K562 (cell line): ENCODE data around the gene TBC1D7. TPM values are rescaled to one million over a fixed set of nuclear protein-coding genes. Genes with fewer than 3 reads are reported as not detected.
A peak's percentile ranks its signal among the peaks of the same experiment; 100 is the strongest.

Experiments
- ATAC-seq: fragments of 200-7000 bp; cut with Tn5 transposase; 3 replicates; pipeline ENCODE4 v1.9.1; 2020; ENCODE audit warnings: moderate library complexity
- BruUV-seq: library from RNA; stranded (reverse); fragments of 400-500 nt; replicated peaks from 2 replicates; lab custom pipeline; 2021; lab: Mats Ljungman, UMichigan
- CTCF ChIA-PET: fragments of 300-600 bp; formaldehyde crosslinking; extraction: SDS; loops from one replicate; lab custom pipeline; 2021; ENCODE audit warnings: low intra/inter-chr PET ratio; lab: Yijun Ruan, JAX
- POLR2A ChIA-PET: fragments of 300-600, 350-650 bp; sonication (Branson Sonifier 250); formaldehyde crosslinking; extraction: SDS; loops from one replicate; lab custom pipeline; 2021; ENCODE audit warnings: antibody characterized with exemption, inconsistent platforms; lab: Yijun Ruan, JAX
- DNase-seq, 4 experiments: peaks; one replicate each; pipeline versions ENCODE4 v3.0.0 to v3.0.0-alpha.2; 2011 to 2018; ENCODE audit warnings: low spot score in 3 of 4, mixed read lengths in 3 of 4; ENCODE audit errors: extremely low read depth in 1 of 4
- FAIRE-seq: peaks from 2 replicates; lab custom pipeline; 2011; peaks lifted over from hg19 to GRCh38; lab: Jason Lieb, UNC
- H2AFZ ChIP-seq: 2 replicates; pipeline ENCODE4 v1.6.0; 2011; ENCODE audit warnings: low read depth, low read length, control low read depth, inconsistent platforms
- H3K27ac ChIP-seq: fragments of 200-600 bp; 3 replicates; pipeline ENCODE4 v1.8.0; 2011; ENCODE audit warnings: low read depth, mild to moderate bottlenecking, control low read depth, inconsistent platforms, low read length, moderate library complexity, mixed read lengths; ENCODE audit errors: extremely low read depth
- H3K27me3 ChIP-seq, 2 experiments: fragments of 300-600 bp in 1 of 2; 2 replicates in 1 of 2; 3 replicates in 1 of 2; pipeline versions ENCODE4 v1.6.0 to v1.8.0; 2011; ENCODE audit warnings: inconsistent platforms in 2 of 2, low read length in 2 of 2, mild to moderate bottlenecking in 1 of 2, mixed read lengths in 1 of 2, moderate library complexity in 1 of 2; ENCODE audit not compliant: control insufficient read depth in 2 of 2, insufficient read depth in 2 of 2
- H3K36me3 ChIP-seq: fragments of 300-600 bp; 3 replicates; pipeline ENCODE4 v1.8.0; 2011; ENCODE audit warnings: mild to moderate bottlenecking, low read length, inconsistent platforms; ENCODE audit not compliant: control insufficient read depth, insufficient read depth
- H3K4me1 ChIP-seq, 2 experiments: fragments of 200-600 bp in 1 of 2; replicated peaks in 1 of 2; 2 replicates in 1 of 2; 3 replicates in 1 of 2; pipeline versions ENCODE4 v1.5.1 to v1.8.0; 2011; ENCODE audit warnings: inconsistent platforms in 2 of 2, low read length in 2 of 2, mild to moderate bottlenecking in 1 of 2, mixed read lengths in 1 of 2, moderate library complexity in 1 of 2; ENCODE audit not compliant: control insufficient read depth in 2 of 2, insufficient read depth in 2 of 2
- H3K4me2 ChIP-seq: 2 replicates; pipeline ENCODE4 v1.6.1; 2011; ENCODE audit warnings: low read length, control low read depth, inconsistent platforms, mixed read lengths; ENCODE audit not compliant: insufficient read depth
- H3K4me3 ChIP-seq: fragments of 200-600 bp; sonication (generic), shearing (Covaris generic); 2 replicates; pipeline ENCODE4 v1.5.1; 2016; ENCODE audit warnings: control low read depth, inconsistent platforms
- H3K79me2 ChIP-seq: fragments of 200-600 bp; 3 replicates; pipeline ENCODE4 v1.8.0; 2011; ENCODE audit warnings: low read length, inconsistent platforms; ENCODE audit not compliant: control insufficient read depth, insufficient read depth
- H3K9ac ChIP-seq, 2 experiments: 2 replicates each; pipeline versions ENCODE4 v1.6.0 to v1.6.1; 2011; ENCODE audit warnings: low read depth in 2 of 2, low read length in 2 of 2, control low read depth in 1 of 2, inconsistent platforms in 1 of 2, mild to moderate bottlenecking in 1 of 2, mixed read lengths in 1 of 2; ENCODE audit not compliant: insufficient read depth in 1 of 2
- H3K9me1 ChIP-seq: one replicate; pipeline ENCODE4 v1.6.0; 2011; ENCODE audit warnings: inconsistent platforms, mild to moderate bottlenecking, low read length, moderate library complexity; ENCODE audit not compliant: control insufficient read depth, insufficient read depth
- H3K9me3 ChIP-seq: replicated peaks from 2 replicates; pipeline ENCODE4 v1.5.1; 2011; ENCODE audit warnings: low read depth, low read length, inconsistent platforms; ENCODE audit not compliant: control insufficient read depth, insufficient read depth
- H4K20me1 ChIP-seq: replicated peaks from 2 replicates; pipeline ENCODE4 v1.6.1; 2011; ENCODE audit warnings: low read length, inconsistent platforms, mixed read lengths; ENCODE audit not compliant: control insufficient read depth, insufficient read depth
- C11orf30 ChIP-seq: fragments of 450-650 bp; IDR thresholded peaks from 2 replicates; pipeline ENCODE4 v1.6.1; 2016; ENCODE audit warnings: low read depth, mild to moderate bottlenecking
- CBFA2T3 ChIP-seq: fragments of 450-650 bp; IDR thresholded peaks from 2 replicates; pipeline ENCODE4 v1.6.1; 2017
- CBFB ChIP-seq: sonication (generic); formaldehyde crosslinking; IDR thresholded peaks from 2 replicates; pipeline ENCODE4 v1.4.0; 2020; ENCODE audit warnings: mild to moderate bottlenecking, missing genetic modification reagents
- CHD4 ChIP-seq: fragments of 200-600 bp; sonication (generic); IDR thresholded peaks from 3 replicates; pipeline ENCODE4 v1.6.1; 2012; ENCODE audit warnings: low read depth, mild to moderate bottlenecking, mixed read lengths, low read length, inconsistent platforms; ENCODE audit not compliant: insufficient read depth, insufficient replicate concordance, poor library complexity, severe bottlenecking
- ETV6 ChIP-seq, 3 experiments: fragments of 150-350 bp in 1 of 3; sonication (generic) in 1 of 3; formaldehyde crosslinking in 1 of 3; IDR thresholded peaks; 2 replicates each; pipeline versions ENCODE4 v1.6.1 to v1.8.0; 2014 to 2022; ENCODE audit warnings: borderline replicate concordance in 2 of 3, low read depth in 2 of 3, antibody characterized with exemption in 1 of 3, low read length in 1 of 3, mild to moderate bottlenecking in 1 of 3, missing genetic modification reagents in 1 of 3
- FOXK2 ChIP-seq, 2 experiments: fragments of 450-650 bp; IDR thresholded peaks in 1 of 2; conservative IDR thresholded peaks in 1 of 2; 2 replicates each; pipeline ENCODE4 v1.6.1; 2016; ENCODE audit warnings: low read depth in 2 of 2, mild to moderate bottlenecking in 1 of 2
- FOXM1 ChIP-seq, 2 experiments: fragments of 450-650 bp in 1 of 2; sonication (generic) in 1 of 2; formaldehyde crosslinking in 1 of 2; IDR thresholded peaks; 2 replicates each; pipeline versions ENCODE4 v1.6.1 to v1.9.0; 2017 to 2022; ENCODE audit warnings: low read depth in 2 of 2, mild to moderate bottlenecking in 2 of 2, missing genetic modification reagents in 1 of 2, moderate library complexity in 1 of 2
- HBP1 ChIP-seq: fragments of 450-650 bp; formaldehyde crosslinking; IDR thresholded peaks from 2 replicates; pipeline ENCODE4 v1.4.0; 2022; ENCODE audit warnings: missing genetic modification characterization
- JUNB ChIP-seq: fragments of 450-650 bp; formaldehyde crosslinking; conservative IDR thresholded peaks from 2 replicates; pipeline ENCODE4 v1.4.0; 2020; ENCODE audit warnings: mild to moderate bottlenecking
- MTF1 ChIP-seq: fragments of 250-450 bp; sonication (Bioruptor Pico); IDR thresholded peaks from 2 replicates; pipeline ENCODE4 v1.9.0; 2021; ENCODE audit warnings: moderate library complexity, mild to moderate bottlenecking, inconsistent platforms, borderline replicate concordance
- NRF1 ChIP-seq, 2 experiments: fragments of 450-650 bp; IDR thresholded peaks in 1 of 2; conservative IDR thresholded peaks in 1 of 2; 2 replicates each; pipeline ENCODE4 v1.6.1; 2014; ENCODE audit warnings: mild to moderate bottlenecking in 2 of 2
- TAF1 ChIP-seq: IDR thresholded peaks from 2 replicates; pipeline ENCODE4 v1.6.1; 2011; ENCODE audit warnings: mild to moderate bottlenecking, low read length, moderate library complexity; ENCODE audit not compliant: insufficient read depth, control insufficient read depth, severe bottlenecking; ENCODE audit errors: extremely low read depth
- YBX1 ChIP-seq: fragments of 450-650 bp; IDR thresholded peaks from 2 replicates; pipeline ENCODE4 v1.7.1; 2016; ENCODE audit warnings: mild to moderate bottlenecking
- ZNF263 ChIP-seq: sonication (generic); formaldehyde crosslinking; IDR thresholded peaks from 2 replicates; pipeline ENCODE4 v1.8.0; 2022; ENCODE audit warnings: mild to moderate bottlenecking, missing genetic modification reagents, borderline replicate concordance
- ZNF57 ChIP-seq: fragments of 450-650 bp; formaldehyde crosslinking; IDR thresholded peaks from 2 replicates; pipeline ENCODE4 v1.4.0; 2020; ENCODE audit warnings: mild to moderate bottlenecking, moderate library complexity
- ZNF668 ChIP-seq: fragments of 250-450 bp; sonication (Bioruptor Pico); IDR thresholded peaks from 2 replicates; pipeline ENCODE4 v1.8.0; 2022; ENCODE audit warnings: mild to moderate bottlenecking, inconsistent platforms
- WGBS: fragments of 100-300 bp; shearing (Covaris generic); methylation state at CpG from one replicate; pipeline ENCODE4 v1.1.6; 2016; ENCODE audit warnings: low coverage, mixed read lengths; ENCODE audit not compliant: insufficient coverage; ENCODE audit errors: missing lambda C conversion rate; 5-methylcytosine and 5-hydroxymethylcytosine counted together
- in situ Hi-C: fragments of 300-500 bp; cut with MboI; formaldehyde crosslinking; loops from 4 replicates; pipeline ENCODE4 v1.15.0; 2018; ENCODE audit warnings: inconsistent platforms, mixed read lengths
- intact Hi-C: fragments of 100-400 bp; cut with micrococcal nuclease; formaldehyde crosslinking; loops from 2 replicates; pipeline ENCODE4 v1.14.2; 2022
- polyA plus RNA-seq, 8 experiments: library from polyadenylated mRNA; depleted of rRNA in 4 of 8; stranded (reverse) in 5 of 8; unstranded in 3 of 8; fragments of >200 nt; fragmentation: Nextera tagmentation in 2 of 8; fragmentation: Illumina TruSeq in 1 of 8; extraction: Ambion mirVana in 2 of 8; extraction: Trizol in 1 of 8; gene quantifications; 2 replicates each; pipeline versions ENCODE4 v1.2.1 to v1.2.3, GENCODE V29; 2011 to 2014; ENCODE audit warnings: inconsistent platforms in 1 of 8, missing spikeins in 1 of 8
- total RNA-seq, 7 experiments: library from RNA; depleted of rRNA in 6 of 7; stranded (reverse); fragments of >200 nt in 6 of 7; fragmentation: Illumina TruSeq in 2 of 7; extraction: Trizol in 2 of 7; gene quantifications; 2 replicates each; pipeline versions ENCODE4 v1.2.1 to v1.2.3, GENCODE V29; 2011 to 2021; ENCODE audit warnings: low replicate concordance in 1 of 7

Gene TBC1D7
- total and polyA plus RNA-seq, 9 of the 15 experiments (the other 6 are each of a cell fraction or from before 2014, with no cell fraction given): 49.4 to 107 (median 61.1) TPM

GRCh38 chr6:13300643-13301590 lies 27.4 kb downstream of the TBC1D7 start:
- no peak overlapping the region for H3K4me3 ChIP-seq
- no peak overlapping the region for H3K27ac ChIP-seq
- ChIA-PET CTCF (no interaction called here), POLR2A (interaction anchor here (0.6 to 2.3 kb wide), 4 partner anchors 11 to 316 kb away, joined by 3 to 6 read pairs (median 3); no protein-coding TSS in a partner anchor)
- peak overlapping the region in 1 of 2 experiments; percentile 27; a peak in 1 of 4 replicates for H3K9ac ChIP-seq
- TF ChIP-seq ZNF668 (CRISPR knock-in tag) (no peak), ETV6 (IDR thresholded peaks at IDR 0.05; ENCODE audit: borderline replicate concordance in 1 of 2, low read depth in 2 of 2, low read length in 1 of 2) (no peak), ETV6 (CRISPR knock-in tag; IDR thresholded peaks at IDR 0.05; ENCODE audit: borderline replicate concordance) (no peak), FOXM1 (IDR thresholded peaks at IDR 0.05; ENCODE audit: low read depth) (no peak), FOXM1 (CRISPR knock-in tag; IDR thresholded peaks at IDR 0.05; ENCODE audit: low read depth) (no peak), HBP1 (CRISPR knock-in tag) (no peak), JUNB (CRISPR knock-in tag) (no peak), CBFB (CRISPR knock-in tag) (no peak), NRF1 (conservative IDR thresholded peaks at IDR 0.05 in 1 of 2, IDR thresholded peaks at IDR 0.05 in 1 of 2) (no peak), CHD4 (no peak), MTF1 (CRISPR knock-in tag) (no peak), FOXK2 (conservative IDR thresholded peaks at IDR 0.05 in 1 of 2, IDR thresholded peaks at IDR 0.05 in 1 of 2; ENCODE audit: low read depth in 2 of 2) (no peak), CBFA2T3 (no peak), C11orf30 (no peak), ZNF263 (CRISPR knock-in tag) (no peak), TAF1 (no peak), ZNF57 (CRISPR knock-in tag) (no peak), YBX1 (no peak)
- no peaks in the 10 kb centered on the region for H4K20me1 ChIP-seq
- H2AFZ ChIP-seq: no peak overlapping the region
- no peaks in the 10 kb centered on the region for H3K27me3 ChIP-seq
- H3K4me1 ChIP-seq: peaks cover 7 to 20% of the 10 kb centered on the region in 2 experiments; a peak in 4 of 5 replicates
- no peaks in the 10 kb centered on the region for H3K9me3 ChIP-seq
- no peak overlapping the region for H3K4me2 ChIP-seq
- no peaks in the 10 kb centered on the region for H3K79me2 ChIP-seq
- H3K9me1 ChIP-seq: no peaks in the 10 kb centered on the region
- DNase-seq (no peak), ATAC-seq (no peak), FAIRE-seq (no peak)
- intact Hi-C loops: no loop called here
- 72% methylated on average over 9 of the region's 9 CpGs for WGBS
- in situ Hi-C loops: no loop called here
- H3K36me3 ChIP-seq: peaks cover 48% of the 10 kb centered on the region
- BruUV-seq: no TSS peak
